ENCODE measurements around the gene OSCAR.

OSCAR gene

DNA sequence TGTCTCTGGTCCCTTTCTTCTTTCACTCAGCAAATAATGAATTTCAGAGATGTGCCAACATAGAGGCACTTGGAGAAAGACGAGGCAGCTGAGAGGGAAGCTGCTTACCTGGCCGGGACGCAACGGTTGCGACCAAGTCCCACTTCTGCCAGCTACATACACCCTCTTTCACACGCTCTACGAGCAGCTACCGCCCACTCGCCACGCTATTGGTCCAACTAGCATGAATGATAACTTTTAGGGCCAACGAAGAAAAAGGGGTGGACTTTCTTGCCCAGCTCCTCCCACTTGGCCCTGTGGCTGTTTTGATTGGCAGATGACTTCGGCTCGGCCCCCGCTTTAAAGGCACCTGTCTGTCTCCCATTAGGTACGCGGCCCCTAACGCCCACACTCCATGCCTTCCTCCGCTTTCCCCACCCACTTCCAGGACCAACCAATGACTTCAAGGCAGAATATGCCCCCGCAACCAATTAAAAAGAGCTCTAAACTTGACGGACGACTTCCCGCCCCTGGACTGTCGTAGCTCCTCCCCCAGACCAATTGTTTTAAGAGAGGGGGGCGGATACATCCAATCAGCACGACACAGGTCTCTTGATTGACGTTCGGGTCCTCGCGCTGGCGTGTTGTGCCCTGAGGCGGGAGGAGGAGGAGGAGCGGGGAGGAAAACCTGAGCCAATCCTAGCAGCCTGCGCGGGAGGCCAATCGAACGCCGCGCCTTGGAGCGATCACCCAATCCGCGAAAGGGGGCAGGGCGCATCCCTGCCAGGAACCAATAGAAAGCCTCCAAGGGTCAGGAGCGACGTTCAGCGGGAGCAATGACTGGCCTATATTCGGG is 36.5 kb upstream of the OSCAR start:
- Histone ChIP-seq H3K36me3 (ENCODE audit: control insufficient read depth, insufficient read depth, low read length) (peaks cover 35% of the 10 kb centered on the region), H3K4me3 (ENCODE audit: extremely low read depth, insufficient read depth, low read length, poor library complexity, severe bottlenecking) (peak overlapping the region; percentile 87), H3K27ac (ENCODE audit: low read depth, low read length, severe bottlenecking) (peak overlapping the region; percentile 96), H3K4me1 (ENCODE audit: control insufficient read depth, insufficient read depth, low read length, poor library complexity, severe bottlenecking) (peaks cover 24% of the 10 kb centered on the region), H3K9me3 (ENCODE audit: control insufficient read depth, low read length) (no peaks in the 10 kb centered on the region)
- 0% methylated on average over 33 to 36 of the region's 46 CpGs for WGBS, 2 experiments (ENCODE audit: insufficient coverage in 2 of 2)

DNA sequence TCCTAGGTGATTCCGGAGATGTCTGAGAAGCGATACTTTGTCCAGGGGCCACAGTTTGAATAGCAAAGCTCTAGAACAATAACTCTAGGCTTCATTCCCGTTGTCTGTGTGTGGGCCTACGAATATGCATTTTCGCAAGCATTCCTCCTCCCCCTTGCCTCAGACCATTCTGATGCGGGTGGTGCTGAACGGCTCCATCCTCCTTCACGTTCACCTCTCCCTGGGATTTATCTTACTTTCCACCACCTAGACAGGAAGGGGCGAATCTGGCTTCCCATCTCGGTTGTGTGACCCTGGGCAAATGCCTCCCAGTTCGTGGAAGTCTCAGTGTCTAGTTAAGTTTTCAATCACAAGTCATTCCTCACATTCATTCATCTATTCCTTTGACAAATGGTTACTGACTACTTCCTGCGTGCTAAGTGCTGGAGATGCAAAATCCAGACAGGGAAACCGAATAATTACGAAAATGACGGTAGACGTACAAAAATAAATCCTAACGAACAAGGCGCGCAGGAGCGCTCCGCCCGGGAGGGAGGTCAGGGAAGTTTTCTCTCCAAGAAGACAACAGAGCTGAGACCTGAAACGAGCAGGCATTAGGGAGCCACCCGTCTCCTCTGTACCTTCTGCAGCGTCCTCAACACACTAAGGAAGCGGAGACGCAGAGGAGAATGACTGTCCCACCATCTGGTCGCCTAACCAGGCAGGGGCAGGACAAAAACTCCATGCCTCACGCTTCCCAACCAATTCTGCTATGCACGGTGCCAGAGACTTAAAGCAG is 35.7 kb upstream of the OSCAR start:
- WGBS, 2 experiments (ENCODE audit: insufficient coverage in 2 of 2): 1 to 4% methylated on average over 24 to 27 of the region's 30 CpGs
- H3K4me3 ChIP-seq (ENCODE audit: extremely low read depth, insufficient read depth, low read length, poor library complexity, severe bottlenecking): peak overlapping the region; percentile 57
- no peaks in the 10 kb centered on the region for H3K9me3 ChIP-seq (ENCODE audit: control insufficient read depth, low read length)
- H3K36me3 ChIP-seq (ENCODE audit: control insufficient read depth, insufficient read depth, low read length): peaks cover 33% of the 10 kb centered on the region
- peak overlapping the region; percentile 67 for H3K27ac ChIP-seq (ENCODE audit: low read depth, low read length, severe bottlenecking)
- H3K4me1 ChIP-seq (ENCODE audit: control insufficient read depth, insufficient read depth, low read length, poor library complexity, severe bottlenecking): peaks cover 17% of the 10 kb centered on the region

GRCh38 chr19:54133957-54134590 is 33.5 kb upstream of the OSCAR start:
- Histone ChIP-seq H3K9me3 (ENCODE audit: control insufficient read depth, low read length) (no peaks in the 10 kb centered on the region), H3K4me3 (ENCODE audit: extremely low read depth, insufficient read depth, low read length, poor library complexity, severe bottlenecking) (no peak overlapping the region), H3K27ac (ENCODE audit: low read depth, low read length, severe bottlenecking) (no peak overlapping the region), H3K4me1 (ENCODE audit: control insufficient read depth, insufficient read depth, low read length, poor library complexity, severe bottlenecking) (peaks cover 10% of the 10 kb centered on the region), H3K36me3 (ENCODE audit: control insufficient read depth, insufficient read depth, low read length) (peaks cover 27% of the 10 kb centered on the region)
- WGBS, 2 experiments (ENCODE audit: insufficient coverage in 2 of 2): 54 to 58% methylated on average over 2 of the region's 2 CpGs

- WGBS, 2 experiments (ENCODE audit: insufficient coverage in 2 of 2): 90 to 92% methylated on average over 5 to 8 of the region's 10 CpGs
Measured at GRCh38 chr19:54133312-54133956, 32.8 kb upstream of the OSCAR start.

GRCh38 chr19:54129617-54129996 is 29.0 kb upstream of the OSCAR start:
- Histone ChIP-seq H3K36me3 (ENCODE audit: control insufficient read depth, insufficient read depth, low read length) (peaks cover 68% of the 10 kb centered on the region), H3K9me3 (ENCODE audit: control insufficient read depth, low read length) (no peaks in the 10 kb centered on the region), H3K4me3 (ENCODE audit: extremely low read depth, insufficient read depth, low read length, poor library complexity, severe bottlenecking) (no peak overlapping the region), H3K27ac (ENCODE audit: low read depth, low read length, severe bottlenecking) (no peak overlapping the region), H3K4me1 (ENCODE audit: control insufficient read depth, insufficient read depth, low read length, poor library complexity, severe bottlenecking) (no peaks in the 10 kb centered on the region)
- WGBS, 2 experiments (ENCODE audit: insufficient coverage in 2 of 2): 92 to 95% methylated on average over 19 to 20 of the region's 20 CpGs

More at GRCh38 chr19:54133312-54133956, 32.8 kb upstream of the OSCAR start:
- H3K36me3 ChIP-seq (ENCODE audit: control insufficient read depth, insufficient read depth, low read length): peaks cover 33% of the 10 kb centered on the region
- H3K4me3 ChIP-seq (ENCODE audit: extremely low read depth, insufficient read depth, low read length, poor library complexity, severe bottlenecking): no peak overlapping the region
- H3K4me1 ChIP-seq (ENCODE audit: control insufficient read depth, insufficient read depth, low read length, poor library complexity, severe bottlenecking): peaks cover 4% of the 10 kb centered on the region
- H3K27ac ChIP-seq (ENCODE audit: low read depth, low read length, severe bottlenecking): no peak overlapping the region
- H3K9me3 ChIP-seq (ENCODE audit: control insufficient read depth, low read length): no peaks in the 10 kb centered on the region

- H3K27ac ChIP-seq (ENCODE audit: low read depth, low read length, severe bottlenecking): no peak overlapping the region
- no peaks in the 10 kb centered on the region for H3K4me1 ChIP-seq (ENCODE audit: control insufficient read depth, insufficient read depth, low read length, poor library complexity, severe bottlenecking)
- peaks cover 74% of the 10 kb centered on the region for H3K36me3 ChIP-seq (ENCODE audit: control insufficient read depth, insufficient read depth, low read length)
- WGBS, 2 experiments (ENCODE audit: insufficient coverage in 2 of 2): 95 to 98% methylated on average over 39 of the region's 41 CpGs
- no peaks in the 10 kb centered on the region for H3K9me3 ChIP-seq (ENCODE audit: control insufficient read depth, low read length)
- H3K4me3 ChIP-seq (ENCODE audit: extremely low read depth, insufficient read depth, low read length, poor library complexity, severe bottlenecking): no peak overlapping the region
Measured at GRCh38 chr19:54128796-54129616, 28.4 kb upstream of the OSCAR start.

GRCh38 chr19:54128441-54128725 is 27.8 kb upstream of the OSCAR start:
- Histone ChIP-seq H3K36me3 (ENCODE audit: control insufficient read depth, insufficient read depth, low read length) (peaks cover 80% of the 10 kb centered on the region), H3K4me1 (ENCODE audit: control insufficient read depth, insufficient read depth, low read length, poor library complexity, severe bottlenecking) (no peaks in the 10 kb centered on the region), H3K9me3 (ENCODE audit: control insufficient read depth, low read length) (no peaks in the 10 kb centered on the region), H3K4me3 (ENCODE audit: extremely low read depth, insufficient read depth, low read length, poor library complexity, severe bottlenecking) (no peak overlapping the region), H3K27ac (ENCODE audit: low read depth, low read length, severe bottlenecking) (no peak overlapping the region)
- 92 to 97% methylated on average over 17 to 20 of the region's 20 CpGs for WGBS, 2 experiments (ENCODE audit: insufficient coverage in 2 of 2)

DNA sequence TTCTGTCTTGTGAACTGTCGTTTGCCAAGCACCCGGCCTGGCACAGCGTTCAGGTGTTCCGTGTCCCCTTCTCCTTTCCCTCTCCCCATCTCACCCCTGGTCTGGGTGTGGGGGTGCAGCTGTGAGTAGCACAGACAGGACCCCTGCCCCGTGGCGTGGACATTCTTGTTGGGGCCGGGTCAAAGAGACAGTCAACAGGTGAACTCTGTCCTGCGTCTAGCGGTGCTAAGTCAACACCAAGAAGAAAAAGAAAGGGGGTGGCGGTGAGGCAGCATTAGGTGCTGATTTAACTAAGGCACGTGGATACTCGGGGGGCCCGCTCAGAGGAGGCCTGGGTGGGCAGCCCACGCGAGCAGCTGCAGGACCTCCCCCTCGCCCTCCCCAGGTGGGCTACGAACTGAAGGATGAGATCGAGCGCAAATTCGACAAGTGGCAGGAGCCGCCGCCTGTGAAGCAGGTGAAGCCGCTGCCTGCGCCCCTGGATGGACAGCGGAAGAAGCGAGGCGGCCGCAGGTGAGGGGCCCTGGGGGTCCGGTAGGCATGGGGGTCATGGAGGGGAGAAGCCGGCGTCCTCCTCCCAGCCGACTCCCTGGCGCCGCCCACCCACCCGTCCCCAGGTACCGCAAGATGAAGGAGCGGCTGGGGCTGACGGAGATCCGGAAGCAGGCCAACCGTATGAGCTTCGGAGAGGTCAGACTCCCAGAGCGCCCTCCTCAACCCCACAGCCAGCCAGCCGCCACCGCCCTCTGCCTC is 27.3 kb upstream of the OSCAR start:
- Histone ChIP-seq H3K4me1 (ENCODE audit: control insufficient read depth, insufficient read depth, low read length, poor library complexity, severe bottlenecking) (no peaks in the 10 kb centered on the region), H3K4me3 (ENCODE audit: extremely low read depth, insufficient read depth, low read length, poor library complexity, severe bottlenecking) (no peak overlapping the region), H3K9me3 (ENCODE audit: control insufficient read depth, low read length) (no peaks in the 10 kb centered on the region), H3K27ac (ENCODE audit: low read depth, low read length, severe bottlenecking) (no peak overlapping the region), H3K36me3 (ENCODE audit: control insufficient read depth, insufficient read depth, low read length) (peaks cover 86% of the 10 kb centered on the region)
- 89 to 95% methylated on average over 41 to 42 of the region's 44 CpGs for WGBS, 2 experiments (ENCODE audit: insufficient coverage in 2 of 2)

DNA sequence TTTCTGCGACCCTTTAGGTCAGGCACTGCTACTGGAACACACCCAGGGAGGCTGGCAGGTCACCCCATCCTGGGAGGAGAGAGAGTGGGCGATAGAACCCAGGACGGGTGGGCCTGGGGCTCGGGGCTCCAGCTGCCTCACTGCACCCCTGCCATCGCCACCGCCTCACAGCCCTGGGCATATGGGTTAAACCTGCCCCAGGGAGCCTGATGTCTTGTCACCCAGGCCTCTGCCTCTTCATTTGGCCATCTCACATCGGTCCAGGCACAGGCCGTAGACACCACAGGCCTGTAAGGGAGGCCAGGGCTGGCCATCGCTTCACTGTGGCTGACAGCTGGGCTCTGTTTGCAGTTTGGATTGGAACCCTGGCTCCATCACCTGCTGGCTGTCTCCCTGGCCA is 25.1 kb upstream of the OSCAR start:
- 90 to 93% methylated on average over 9 of the region's 9 CpGs for WGBS, 2 experiments (ENCODE audit: insufficient coverage in 2 of 2)
- Histone ChIP-seq H3K36me3 (ENCODE audit: control insufficient read depth, insufficient read depth, low read length) (peaks cover 82% of the 10 kb centered on the region), H3K4me3 (ENCODE audit: extremely low read depth, insufficient read depth, low read length, poor library complexity, severe bottlenecking) (no peak overlapping the region), H3K9me3 (ENCODE audit: control insufficient read depth, low read length) (no peaks in the 10 kb centered on the region), H3K4me1 (ENCODE audit: control insufficient read depth, insufficient read depth, low read length, poor library complexity, severe bottlenecking) (no peaks in the 10 kb centered on the region), H3K27ac (ENCODE audit: low read depth, low read length, severe bottlenecking) (no peak overlapping the region)

Data from mesodermal cell (in vitro differentiated cells).